ENCODE data around the gene SPINK2. TPM values are rescaled to one million over a fixed set of nuclear protein-coding genes. Genes with fewer than 3 reads are reported as not detected.

The SPINK2 gene
- total RNA-seq, 2 donors from 2014 or later: not detected

Other genes starting within 250 kb of the SPINK2 start
- gene HOPX, start 140.4 kb downstream of the SPINK2 start, total RNA-seq: 10 to 100 TPM; 71.1 to 93.2 TPM
- 10 to 100 TPM; 59.7 to 60.6 TPM for gene REST, start 86.2 kb upstream of the SPINK2 start, total RNA-seq
- gene NOA1, start 155.9 kb upstream of the SPINK2 start, total RNA-seq: 10 to 100 TPM; 32.1 to 34.1 TPM
- 100 to 1,000 TPM; 115 to 135 TPM for gene POLR2B, start 157.2 kb upstream of the SPINK2 start, total RNA-seq

Measured in activated T-cell treated with anti-CD3 and anti-CD28 coated beads, Interleukin-2, amount 50 U/mL, for 72 hours (primary cell).